IPS-15b (cell line): ENCODE data around the gene PTH2.

Experiments used
- H3K27me3 ChIP-seq: one replicate; pipeline ENCODE4 v1.6.1; 2013; ENCODE audit warnings: low read length; ENCODE audit not compliant: control insufficient read depth, insufficient read depth
- H3K36me3 ChIP-seq: one replicate; pipeline ENCODE4 v1.6.1; 2013; ENCODE audit warnings: low read length; ENCODE audit not compliant: control insufficient read depth, insufficient read depth
- H3K4me1 ChIP-seq: one replicate; pipeline ENCODE4 v1.6.1; 2013; ENCODE audit warnings: mild to moderate bottlenecking, low read length; ENCODE audit not compliant: control insufficient read depth, insufficient read depth
- H3K4me3 ChIP-seq: one replicate; pipeline ENCODE4 v1.5.1; 2013; ENCODE audit warnings: low read depth, low read length
- H3K9ac ChIP-seq: one replicate; pipeline ENCODE4 v1.6.1; 2013; ENCODE audit warnings: low read depth, mild to moderate bottlenecking, low read length
- H3K9me3 ChIP-seq: one replicate; pipeline ENCODE4 v1.6.1; 2013; ENCODE audit warnings: mild to moderate bottlenecking, low read length; ENCODE audit not compliant: control insufficient read depth, insufficient read depth

Gene PTH2

GRCh38 chr19:49459388-49459787, 36.1 kb upstream of the PTH2 start:
- no peaks in the 10 kb centered on the region for H3K4me1 ChIP-seq
- peaks cover 11% of the 10 kb centered on the region for H3K36me3 ChIP-seq
- H3K4me3 ChIP-seq = no peak overlapping the region
- no peaks in the 10 kb centered on the region for H3K27me3 ChIP-seq
- no peak overlapping the region for H3K9ac ChIP-seq
- no peaks in the 10 kb centered on the region for H3K9me3 ChIP-seq

- H3K4me1 ChIP-seq = no peaks in the 10 kb centered on the region
- H3K9me3 ChIP-seq = no peaks in the 10 kb centered on the region
- no peak overlapping the region for H3K9ac ChIP-seq
- no peak overlapping the region for H3K4me3 ChIP-seq
- no peaks in the 10 kb centered on the region for H3K27me3 ChIP-seq
- peaks cover 6% of the 10 kb centered on the region for H3K36me3 ChIP-seq
Observed at GRCh38 chr19:49458567-49458903, 35.3 kb upstream of the PTH2 start.

GRCh38 chr19:49456326-49456725, 33.1 kb upstream of the PTH2 start:
- no peaks in the 10 kb centered on the region for H3K4me1 ChIP-seq
- no peaks in the 10 kb centered on the region for H3K27me3 ChIP-seq
- no peak overlapping the region for H3K4me3 ChIP-seq
- H3K9ac ChIP-seq = no peak overlapping the region
- no peaks in the 10 kb centered on the region for H3K9me3 ChIP-seq
- peaks cover 6% of the 10 kb centered on the region for H3K36me3 ChIP-seq

GRCh38 chr19:49455773-49456172, 32.5 kb upstream of the PTH2 start:
- Histone ChIP-seq H3K9me3 (no peaks in the 10 kb centered on the region), H3K27me3 (no peaks in the 10 kb centered on the region), H3K9ac (no peak overlapping the region), H3K36me3 (peaks cover 6% of the 10 kb centered on the region), H3K4me3 (no peak overlapping the region), H3K4me1 (no peaks in the 10 kb centered on the region)

- peaks cover 5% of the 10 kb centered on the region for H3K4me1 ChIP-seq
- H3K9me3 ChIP-seq = no peaks in the 10 kb centered on the region
- H3K4me3 ChIP-seq = peak overlapping the region; percentile 96
- H3K9ac ChIP-seq = peak overlapping the region; percentile 100
- peaks cover 11% of the 10 kb centered on the region for H3K36me3 ChIP-seq
- no peaks in the 10 kb centered on the region for H3K27me3 ChIP-seq
Observed at GRCh38 chr19:49453757-49454240, 30.6 kb upstream of the PTH2 start.

- H3K4me3 ChIP-seq = peak within 1 kb of the TSS; percentile 96
- H3K9ac ChIP-seq = peak within 1 kb of the TSS; percentile 100
- H3K36me3 ChIP-seq = peaks cover 11% of the 10 kb centered on the region
- H3K27me3 ChIP-seq = no peaks in the 10 kb centered on the region
- H3K4me1 ChIP-seq = peaks cover 5% of the 10 kb centered on the region
- no peaks in the 10 kb centered on the region for H3K9me3 ChIP-seq
Observed at GRCh38 chr19:49453013-49453756, 29.9 kb upstream of the PTH2 start, which contains the start of gene ALDH16A1. TSS of gene ALDH16A1 (plus strand) at chr19:49453225. CDS start at chr19:49453332, 107 bp downstream.

- Histone ChIP-seq H3K9ac (peak within 1 kb of the TSS; percentile 77), H3K4me1 (peaks cover 8% of the 10 kb centered on the region), H3K36me3 (peaks cover 17% of the 10 kb centered on the region), H3K9me3 (no peaks in the 10 kb centered on the region), H3K4me3 (peak within 1 kb of the TSS; percentile 96), H3K27me3 (no peaks in the 10 kb centered on the region)
Observed at GRCh38 chr19:49451430-49452181, 28.4 kb upstream of the PTH2 start, which contains the start of gene PIH1D1. TSS of gene PIH1D1 (minus strand) at chr19:49451814. CDS start at chr19:49451574, 240 bp downstream.

GRCh38 chr19:49450405-49450804, 27.2 kb upstream of the PTH2 start:
- Histone ChIP-seq H3K9me3 (no peaks in the 10 kb centered on the region), H3K4me3 (peak overlapping the region; percentile 84), H3K36me3 (peaks cover 20% of the 10 kb centered on the region), H3K4me1 (peaks cover 8% of the 10 kb centered on the region), H3K9ac (no peak overlapping the region), H3K27me3 (no peaks in the 10 kb centered on the region)

- Histone ChIP-seq H3K36me3 (peaks cover 20% of the 10 kb centered on the region), H3K4me1 (peaks cover 8% of the 10 kb centered on the region), H3K27me3 (no peaks in the 10 kb centered on the region), H3K4me3 (no peak overlapping the region), H3K9ac (no peak overlapping the region), H3K9me3 (no peaks in the 10 kb centered on the region)
Observed at GRCh38 chr19:49448432-49448786, 25.2 kb upstream of the PTH2 start.

- peak overlapping the region; percentile 13 for H3K4me3 ChIP-seq
- H3K9me3 ChIP-seq = no peaks in the 10 kb centered on the region
- peaks cover 8% of the 10 kb centered on the region for H3K4me1 ChIP-seq
- H3K27me3 ChIP-seq = no peaks in the 10 kb centered on the region
- H3K36me3 ChIP-seq = peaks cover 20% of the 10 kb centered on the region
- H3K9ac ChIP-seq = no peak overlapping the region
Observed at GRCh38 chr19:49447485-49448431, 24.5 kb upstream of the PTH2 start.

- Histone ChIP-seq H3K36me3 (peaks cover 20% of the 10 kb centered on the region), H3K9ac (no peak overlapping the region), H3K4me3 (no peak overlapping the region), H3K27me3 (peaks cover 4% of the 10 kb centered on the region), H3K4me1 (peaks cover 8% of the 10 kb centered on the region), H3K9me3 (no peaks in the 10 kb centered on the region)
Observed at GRCh38 chr19:49445997-49446396, 22.8 kb upstream of the PTH2 start.
